Pancreas (tissue), 10 donors: ENCODE measurements around the gene PCSK6. TPM values are rescaled to one million over a fixed set of nuclear protein-coding genes. Genes with fewer than 3 reads are reported as not detected.

Experiments used
- ATAC-seq, 4 donors: fragments of 200-7000 bp; cut with Tn5 transposase; one replicate each; pipeline versions ENCODE4 v1.8.0 to v1.9.1; 2020; ENCODE audit warnings: mild to moderate bottlenecking in 4 of 4, moderate library complexity in 4 of 4
- DNase-seq, 6 donors: peaks; one replicate each; pipeline ENCODE4 v3.0.0-alpha.2; 2020
- FAIRE-seq: peaks from 2 replicates; lab custom pipeline; 2012; peaks lifted over from hg19 to GRCh38; lab: Jason Lieb, UNC
- H3K27ac ChIP-seq, 4 donors: fragments of 200-600 bp; sonication (generic); 1 replicate in 3 of 4; 2 replicates in 1 of 4; pipeline versions ENCODE4 v1.5.0 to v1.8.0; 2020
- H3K27me3 ChIP-seq, 4 donors: fragments of 200-600 bp; one replicate each; pipeline ENCODE4 v1.8.0; 2021
- H3K36me3 ChIP-seq, 3 donors: fragments of 200-600 bp; sonication (generic) in 1 of 3; one replicate each; pipeline versions ENCODE4 v1.5.0 to v1.8.0; 2020 to 2021
- H3K4me1 ChIP-seq, 3 donors: fragments of 200-600 bp; one replicate each; pipeline ENCODE4 v1.8.0; 2021
- H3K4me3 ChIP-seq, 4 donors: fragments of 200-600 bp; sonication (generic) in 2 of 4; one replicate each; pipeline versions ENCODE4 v1.5.0 to v1.8.0; 2020 to 2021
- H3K9me3 ChIP-seq, 4 donors: fragments of 200-600 bp; one replicate each; pipeline ENCODE4 v1.8.0; 2021
- WGBS, 2 donors: extraction: QIAGEN DNeasy Blood & Tissue Kit; methylation state at CpG; one replicate each; pipeline ENCODE4 v1.1.7; 2013; 5-methylcytosine and 5-hydroxymethylcytosine counted together
- intact Hi-C, 3 donors: fragments of 100-400 bp; cut with DNase I; formaldehyde crosslinking; loops; one replicate each; pipeline versions ENCODE4 v1.11.1 to v1.14.2; 2022
- polyA plus RNA-seq, 2 donors: library from polyadenylated mRNA; stranded (reverse); fragments of 200-250 nt; gene quantifications; one replicate each; pipeline ENCODE4 v1.2.3, GENCODE V29; 2013
- total RNA-seq, 6 donors: library from RNA; stranded (reverse); fragmentation: NEBNext Ultra II Directional in 4 of 6; extraction: Animal tissue kit (Norgen Biotek cat#: 25700) in 4 of 6; gene quantifications; one replicate each; pipeline versions ENCODE4 v1.2.1 to v1.2.4, GENCODE V29; 2021 to 2023
- TF ChIP-seq, protein P1 (sequence below), 4 donors: fragments of 200-600 bp; sonication (generic) in 3 of 4; IDR thresholded peaks; one replicate each; pipeline versions ENCODE4 v1.5.0 to v1.8.0; 2021; ENCODE audit warnings: antibody characterized with exemption in 4 of 4
- donor health status: healthy with polysubstance abuse.
- donor health status: DM: no; HTN: no; CAD: no; lungs with moderate emphysema.
- donor health status: DM: no; HTN: no; CAD: no.
- donor health status: control.
- donor health status: control.
- donor health status: Bipolar disorder and iron deficiency.
- donor health status: DM: yes; HTN: yes; CAD: no.
- donor health status: DM: no; HTN: no; CAD: no.
- donor health status: DM: no; HTN: no; CAD: no.
- donor health status: DM: yes; HTN: yes; CAD: no.

The PCSK6 gene
- total and polyA plus RNA-seq, 8 donors = 0.87 to 4.5 (median 3.0) TPM

DNA sequence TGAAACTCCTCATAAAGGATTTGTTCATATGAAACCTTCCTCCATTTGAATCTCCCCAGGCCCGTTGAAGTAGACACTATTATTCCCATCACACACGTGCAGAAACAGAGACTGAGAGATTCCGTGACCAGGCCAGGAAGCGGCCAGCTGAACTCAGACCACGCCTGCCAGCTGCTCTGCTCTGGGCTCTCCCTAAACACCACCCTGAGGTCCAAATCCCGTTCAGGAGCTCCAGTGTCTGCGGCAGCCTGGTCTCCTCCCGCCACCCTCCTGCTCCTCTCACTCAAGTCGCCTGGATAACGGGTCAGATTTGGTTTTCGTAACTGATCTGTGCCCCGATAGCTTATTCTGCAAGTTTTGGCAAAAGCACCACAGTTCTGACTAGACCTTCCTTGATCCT is 140.9 kb downstream of the PCSK6 start:
- Histone ChIP-seq H3K36me3 (no peaks in the 10 kb centered on the region), H3K4me1 (peaks cover 6 to 12% (median 9%) of the 10 kb centered on the region in 3 donors), H3K4me3 (no peak overlapping the region), H3K27me3 (no peaks in the 10 kb centered on the region), H3K27ac (peak overlapping the region in 3 of 4 donors; percentile 1 to 24 (median 5)), H3K9me3 (no peaks in the 10 kb centered on the region)
- DNase-seq (no peak), FAIRE-seq (no peak), ATAC-seq (peak; percentile 28 to 44 (median 34))
- WGBS, 2 donors = 75 to 78% methylated on average over 12 of the region's 12 CpGs
- intact Hi-C loops = no loop called here
- TF ChIP-seq, protein P1, sequence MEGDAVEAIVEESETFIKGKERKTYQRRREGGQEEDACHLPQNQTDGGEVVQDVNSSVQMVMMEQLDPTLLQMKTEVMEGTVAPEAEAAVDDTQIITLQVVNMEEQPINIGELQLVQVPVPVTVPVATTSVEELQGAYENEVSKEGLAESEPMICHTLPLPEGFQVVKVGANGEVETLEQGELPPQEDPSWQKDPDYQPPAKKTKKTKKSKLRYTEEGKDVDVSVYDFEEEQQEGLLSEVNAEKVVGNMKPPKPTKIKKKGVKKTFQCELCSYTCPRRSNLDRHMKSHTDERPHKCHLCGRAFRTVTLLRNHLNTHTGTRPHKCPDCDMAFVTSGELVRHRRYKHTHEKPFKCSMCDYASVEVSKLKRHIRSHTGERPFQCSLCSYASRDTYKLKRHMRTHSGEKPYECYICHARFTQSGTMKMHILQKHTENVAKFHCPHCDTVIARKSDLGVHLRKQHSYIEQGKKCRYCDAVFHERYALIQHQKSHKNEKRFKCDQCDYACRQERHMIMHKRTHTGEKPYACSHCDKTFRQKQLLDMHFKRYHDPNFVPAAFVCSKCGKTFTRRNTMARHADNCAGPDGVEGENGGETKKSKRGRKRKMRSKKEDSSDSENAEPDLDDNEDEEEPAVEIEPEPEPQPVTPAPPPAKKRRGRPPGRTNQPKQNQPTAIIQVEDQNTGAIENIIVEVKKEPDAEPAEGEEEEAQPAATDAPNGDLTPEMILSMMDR (IDR thresholded peaks at IDR 0.05) = no peak

DNA sequence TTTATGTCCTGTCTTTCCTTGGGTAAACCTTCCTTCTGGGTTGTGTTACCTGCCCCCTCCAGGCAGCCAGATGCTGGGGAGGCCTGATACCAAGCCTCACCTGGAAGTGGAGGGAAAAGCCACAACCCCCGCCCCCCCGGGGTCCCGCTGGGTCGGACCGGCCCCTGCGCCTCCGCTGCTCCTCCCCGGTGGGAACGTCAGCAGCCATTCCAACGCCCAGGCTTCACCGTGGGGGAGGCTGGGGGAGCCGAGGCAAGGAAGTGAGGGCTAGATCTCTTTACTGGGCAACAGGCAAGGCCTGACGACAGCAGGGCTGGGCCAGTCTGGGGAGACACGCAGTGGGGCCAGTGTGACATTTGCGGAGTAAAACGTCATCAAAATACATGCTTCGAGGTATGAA is 141.5 kb downstream of the PCSK6 start:
- H3K4me3 ChIP-seq = no peak overlapping the region
- 84 to 95% methylated on average over 17 of the region's 17 CpGs for WGBS, 2 donors
- intact Hi-C loops = no loop called here
- FAIRE-seq = no peak
- no peak for DNase-seq
- TF ChIP-seq, protein P1 (IDR thresholded peaks at IDR 0.05) = no peak
- no peak overlapping the region for H3K27ac ChIP-seq
- peaks cover 6 to 12% (median 9%) of the 10 kb centered on the region in 3 donors for H3K4me1 ChIP-seq
- H3K9me3 ChIP-seq = no peaks in the 10 kb centered on the region
- no peaks in the 10 kb centered on the region for H3K27me3 ChIP-seq
- no peaks in the 10 kb centered on the region for H3K36me3 ChIP-seq
- no peak for ATAC-seq

DNA sequence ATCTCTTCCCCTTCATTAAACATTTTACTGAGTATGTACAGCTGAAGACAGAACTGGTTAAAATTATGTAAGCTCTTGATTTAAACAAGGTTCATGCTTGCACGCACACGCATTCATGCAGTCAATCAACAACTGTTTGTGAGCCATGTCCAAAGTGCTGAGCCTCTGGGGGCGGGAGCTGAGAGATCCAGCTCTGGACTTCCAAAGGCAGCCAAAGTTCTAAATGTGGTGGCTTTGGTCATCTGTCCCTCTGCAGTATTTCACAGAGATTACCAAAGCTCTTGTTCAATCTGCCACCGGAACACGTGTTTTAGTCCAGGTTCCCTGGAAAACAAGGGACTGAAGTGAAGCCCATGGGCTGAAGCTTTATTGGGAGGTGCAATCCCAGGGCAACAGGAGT is 142.1 kb downstream of the PCSK6 start:
- intact Hi-C loops = no loop called here
- DNase-seq (no peak), ATAC-seq (no peak), FAIRE-seq (no peak)
- H3K36me3 ChIP-seq = no peaks in the 10 kb centered on the region
- no peaks in the 10 kb centered on the region for H3K9me3 ChIP-seq
- H3K4me1 ChIP-seq = peaks cover 6 to 12% (median 9%) of the 10 kb centered on the region in 3 donors
- no peak overlapping the region for H3K4me3 ChIP-seq
- TF ChIP-seq, protein P1 (IDR thresholded peaks at IDR 0.05) = no peak
- H3K27me3 ChIP-seq = no peaks in the 10 kb centered on the region
- H3K27ac ChIP-seq = no peak overlapping the region
- 75 to 76% methylated on average over 5 of the region's 5 CpGs for WGBS, 2 donors

DNA sequence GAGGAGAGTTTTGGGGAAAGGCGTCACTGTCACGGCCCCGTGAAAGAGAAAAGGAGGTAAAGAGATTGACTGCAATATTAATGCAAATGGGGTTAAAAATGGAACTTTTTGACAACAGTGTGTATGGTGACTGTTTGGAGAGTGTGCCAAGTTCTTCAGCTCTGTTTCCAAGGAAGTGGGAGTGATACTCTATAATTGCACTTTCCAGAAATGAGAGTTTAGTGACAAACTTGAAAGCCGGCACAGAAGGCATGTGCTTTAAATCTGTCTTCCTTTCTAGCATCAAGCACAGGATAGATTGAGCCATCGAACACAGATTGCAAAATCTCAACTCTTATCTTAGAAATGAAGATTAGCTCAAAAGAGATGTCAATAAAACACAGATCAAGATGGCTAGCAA is 142.6 kb downstream of the PCSK6 start:
- ATAC-seq (no peak), DNase-seq (no peak), FAIRE-seq (no peak)
- Histone ChIP-seq H3K4me1 (peaks cover 6 to 12% (median 9%) of the 10 kb centered on the region in 3 donors), H3K27me3 (no peaks in the 10 kb centered on the region), H3K27ac (no peak overlapping the region), H3K4me3 (no peak overlapping the region), H3K9me3 (no peaks in the 10 kb centered on the region), H3K36me3 (no peaks in the 10 kb centered on the region)
- TF ChIP-seq, protein P1 (IDR thresholded peaks at IDR 0.05) = no peak
- intact Hi-C loops = no loop called here
- WGBS, 2 donors = 58 to 64% methylated on average over 5 of the region's 5 CpGs

DNA sequence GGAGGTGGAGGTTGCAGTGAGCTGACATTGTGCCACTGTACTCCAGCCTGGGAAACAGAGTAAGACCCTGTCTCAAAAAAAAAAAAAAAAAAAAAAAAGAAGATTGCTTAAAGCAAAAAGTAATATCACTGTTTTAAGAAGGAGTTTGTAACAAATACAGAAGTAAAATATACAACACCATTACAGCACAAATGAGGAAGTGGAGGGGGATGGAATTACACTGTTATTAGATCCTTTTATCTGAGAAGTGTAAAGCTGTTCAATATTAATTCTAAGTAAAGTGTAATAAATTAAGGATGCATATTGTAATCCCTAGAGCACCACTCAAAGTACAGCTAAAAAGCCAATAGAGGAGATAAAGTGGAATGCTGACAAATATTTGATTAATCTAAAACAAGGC is 147.5 kb downstream of the PCSK6 start:
- FAIRE-seq (no peak), ATAC-seq (no peak), DNase-seq (no peak)
- TF ChIP-seq, protein P1 (IDR thresholded peaks at IDR 0.05) = no peak
- Histone ChIP-seq H3K27ac (no peak overlapping the region), H3K4me1 (no peaks in the 10 kb centered on the region), H3K27me3 (no peaks in the 10 kb centered on the region), H3K4me3 (no peak overlapping the region), H3K9me3 (no peaks in the 10 kb centered on the region), H3K36me3 (no peaks in the 10 kb centered on the region)
- intact Hi-C loops = no loop called here
